ENCODE measurements around the gene ZNF574.
A peak's percentile ranks its signal among the peaks of the same experiment; 100 is the strongest.

The ZNF574 gene

DNA sequence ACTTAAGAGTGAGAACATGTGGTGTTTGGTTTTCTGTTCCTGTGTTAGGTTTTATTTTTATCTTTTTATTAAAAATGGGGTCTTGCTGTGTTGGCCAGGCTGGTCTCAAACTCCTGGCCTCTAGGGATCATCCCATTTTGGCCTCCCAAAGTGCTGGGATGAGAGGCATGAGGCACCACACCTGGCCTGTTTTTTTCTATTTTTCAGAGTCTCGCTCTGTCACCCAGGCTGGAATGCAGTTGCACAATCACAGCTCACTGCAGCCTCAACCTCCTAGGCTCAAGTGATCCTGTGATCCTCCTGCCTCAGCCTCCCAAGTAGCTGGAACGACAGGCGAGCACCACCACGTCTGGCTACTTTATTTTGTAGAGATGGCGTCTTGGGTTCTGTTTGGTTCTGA lies 7.6 kb downstream of the ZNF574 start:
- H3K9me3 Mint-ChIP-seq, result no peaks in the 10 kb centered on the region
- H3K36me3 Mint-ChIP-seq (ENCODE audit: low read depth), result peaks cover 31% of the 10 kb centered on the region
- H3K4me1 Mint-ChIP-seq (ENCODE audit: low read depth), result peaks cover 21% of the 10 kb centered on the region
- H3K4me3 Mint-ChIP-seq, result no peak overlapping the region
- no peaks in the 10 kb centered on the region for H3K27me3 Mint-ChIP-seq
- no peak overlapping the region for H3K27ac Mint-ChIP-seq

DNA sequence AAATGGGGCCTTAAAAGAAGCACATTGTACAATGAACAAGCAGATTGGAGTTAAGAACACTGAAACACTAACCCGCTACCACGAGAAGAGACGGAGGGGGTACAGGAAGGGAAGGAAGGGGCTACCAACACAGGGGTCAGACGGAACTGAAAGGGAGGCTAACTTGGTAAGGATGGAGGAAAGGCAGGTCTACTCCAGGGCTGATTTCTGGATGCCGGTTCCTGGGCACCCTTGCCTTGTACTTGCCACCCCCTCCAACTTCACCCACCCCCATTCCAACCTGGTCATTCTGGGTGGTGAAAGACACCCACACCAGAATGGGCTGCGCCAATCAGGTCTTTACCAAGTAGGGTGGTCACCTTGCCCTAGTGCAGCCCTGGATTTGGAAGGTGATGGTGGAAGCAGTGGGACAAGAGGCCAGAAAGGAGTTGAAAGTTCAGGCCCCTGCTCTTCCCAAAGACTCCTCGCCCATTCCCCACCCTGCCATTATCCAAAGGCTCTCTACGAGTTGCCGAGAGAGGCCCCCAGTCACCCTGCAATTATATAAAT lies 10.3 kb downstream of the ZNF574 start:
- H3K36me3 Mint-ChIP-seq (ENCODE audit: low read depth), result peaks cover 24% of the 10 kb centered on the region
- peaks cover 41% of the 10 kb centered on the region for H3K4me1 Mint-ChIP-seq (ENCODE audit: low read depth)
- no peak overlapping the region for H3K4me3 Mint-ChIP-seq
- no peaks in the 10 kb centered on the region for H3K9me3 Mint-ChIP-seq
- H3K27me3 Mint-ChIP-seq, result no peaks in the 10 kb centered on the region
- peak overlapping the region; percentile 6 for H3K27ac Mint-ChIP-seq

- Mint-ChIP-seq H3K4me1 (ENCODE audit: low read depth) (peaks cover 34% of the 10 kb centered on the region), H3K9me3 (no peaks in the 10 kb centered on the region), H3K27ac (no peak overlapping the region), H3K27me3 (no peaks in the 10 kb centered on the region), H3K36me3 (ENCODE audit: low read depth) (peaks cover 17% of the 10 kb centered on the region), H3K4me3 (no peak overlapping the region)
Measured at GRCh38 chr19:42086770-42087550, 11.0 kb downstream of the ZNF574 start.

GRCh38 chr19:42088471-42089190 lies 12.7 kb downstream of the ZNF574 start:
- H3K27ac Mint-ChIP-seq, result peak overlapping the region; percentile 26

GRCh38 chr19:42089191-42089750 lies 13.3 kb downstream of the ZNF574 start:
- Mint-ChIP-seq H3K36me3 (ENCODE audit: low read depth) (peaks cover 18% of the 10 kb centered on the region), H3K4me3 (no peak overlapping the region), H3K27ac (no peak overlapping the region), H3K9me3 (no peaks in the 10 kb centered on the region), H3K4me1 (ENCODE audit: low read depth) (peaks cover 38% of the 10 kb centered on the region), H3K27me3 (no peaks in the 10 kb centered on the region)

More at GRCh38 chr19:42088471-42089190, 12.7 kb downstream of the ZNF574 start:
- Mint-ChIP-seq H3K4me3 (no peak overlapping the region), H3K36me3 (ENCODE audit: low read depth) (peaks cover 19% of the 10 kb centered on the region), H3K9me3 (no peaks in the 10 kb centered on the region), H3K4me1 (ENCODE audit: low read depth) (peaks cover 38% of the 10 kb centered on the region), H3K27me3 (no peaks in the 10 kb centered on the region)

DNA sequence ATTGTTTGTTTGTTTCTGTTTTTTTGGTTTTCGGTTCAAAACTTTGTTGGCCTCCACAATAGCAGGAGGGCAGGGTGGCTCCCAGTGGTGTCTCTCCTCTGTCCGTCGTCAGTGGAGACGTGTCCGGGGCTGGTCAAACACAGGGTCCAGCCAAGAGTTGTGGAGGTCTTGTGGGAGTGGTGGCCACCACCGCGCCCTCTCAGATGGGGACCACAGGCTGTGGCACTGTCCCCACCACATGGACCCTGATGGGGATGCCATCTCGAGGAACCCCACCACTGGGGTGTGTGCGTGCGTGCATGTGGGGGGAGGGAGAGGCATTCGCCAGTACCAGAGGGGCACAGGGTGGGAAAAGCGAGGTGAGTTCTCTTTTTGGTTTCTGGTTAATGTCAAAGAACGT lies 13.8 kb downstream of the ZNF574 start:
- Mint-ChIP-seq H3K27ac (no peak overlapping the region), H3K4me3 (no peak overlapping the region), H3K9me3 (no peaks in the 10 kb centered on the region), H3K36me3 (ENCODE audit: low read depth) (peaks cover 23% of the 10 kb centered on the region), H3K27me3 (no peaks in the 10 kb centered on the region), H3K4me1 (ENCODE audit: low read depth) (peaks cover 38% of the 10 kb centered on the region)

DNA sequence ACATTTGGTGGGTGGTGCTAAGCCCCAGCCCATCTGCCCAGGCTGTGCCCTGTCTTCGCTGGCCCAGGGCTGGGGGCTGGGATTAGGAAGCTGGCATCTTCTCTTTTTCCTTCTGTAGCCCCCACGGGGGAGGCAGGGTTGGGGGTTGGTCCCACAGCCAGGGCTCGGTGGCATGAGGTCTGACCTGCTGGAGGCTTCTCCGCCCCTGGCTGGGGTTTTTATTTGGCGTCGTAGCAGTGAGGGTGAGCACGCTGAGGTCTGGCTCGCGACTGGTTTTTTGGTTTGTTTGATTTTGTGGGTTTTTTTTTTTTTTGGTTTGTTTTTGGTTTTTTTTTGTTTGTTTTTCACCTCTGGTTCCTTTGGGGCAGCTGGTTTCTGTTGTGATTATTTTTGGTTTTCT lies 14.7 kb downstream of the ZNF574 start:
- H3K4me1 Mint-ChIP-seq (ENCODE audit: low read depth), result peaks cover 38% of the 10 kb centered on the region

DNA sequence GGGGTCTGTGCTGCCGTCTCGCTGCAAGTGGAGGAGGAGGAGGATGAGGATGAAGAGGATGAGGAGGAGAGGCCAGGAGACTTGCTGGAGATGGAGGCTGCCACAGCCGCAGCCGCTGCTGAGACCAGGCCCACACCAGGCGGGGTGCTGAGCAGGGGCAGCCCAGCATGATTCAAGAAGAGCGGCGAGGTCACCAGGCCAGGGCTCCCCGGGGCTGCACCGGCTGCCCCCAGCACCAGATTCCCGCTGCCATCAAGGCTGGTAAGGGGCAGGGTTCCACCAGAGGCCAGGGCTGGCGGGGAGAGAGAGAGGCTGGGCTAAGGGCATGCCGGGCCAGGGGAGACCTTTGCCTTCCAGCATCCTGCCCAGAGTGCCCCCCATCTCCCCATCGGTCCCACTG lies 15.3 kb downstream of the ZNF574 start:
- no peaks in the 10 kb centered on the region for H3K9me3 Mint-ChIP-seq
- peaks cover 38% of the 10 kb centered on the region for H3K4me1 Mint-ChIP-seq (ENCODE audit: low read depth)
- no peak overlapping the region for H3K4me3 Mint-ChIP-seq
- peaks cover 34% of the 10 kb centered on the region for H3K36me3 Mint-ChIP-seq (ENCODE audit: low read depth)
- no peak overlapping the region for H3K27ac Mint-ChIP-seq
- H3K27me3 Mint-ChIP-seq, result no peaks in the 10 kb centered on the region

More for the DNA sequence above, 14.7 kb downstream of the ZNF574 start:
- no peak overlapping the region for H3K4me3 Mint-ChIP-seq
- peak overlapping the region; percentile 71 for H3K27ac Mint-ChIP-seq
- no peaks in the 10 kb centered on the region for H3K27me3 Mint-ChIP-seq
- peaks cover 32% of the 10 kb centered on the region for H3K36me3 Mint-ChIP-seq (ENCODE audit: low read depth)
- no peaks in the 10 kb centered on the region for H3K9me3 Mint-ChIP-seq

DNA sequence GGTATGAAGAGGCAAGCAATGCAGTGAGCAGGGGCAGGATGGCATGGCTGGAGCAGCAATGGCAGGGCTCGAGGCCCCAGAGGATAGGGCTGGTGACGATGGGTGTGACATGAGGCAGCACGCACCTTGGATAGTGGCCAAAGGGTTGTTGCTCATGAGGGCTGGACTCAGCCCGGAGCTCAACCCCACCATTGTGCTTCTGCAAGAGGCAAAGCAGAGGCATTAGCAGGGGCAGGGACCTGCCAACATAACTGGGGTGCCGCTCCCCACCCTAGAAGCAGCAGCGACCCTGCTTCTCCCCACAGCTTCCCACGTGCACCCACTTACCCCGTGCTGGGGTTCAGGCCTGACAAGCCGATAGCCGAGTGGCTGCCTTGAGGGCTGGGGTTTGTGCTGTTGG lies 15.8 kb downstream of the ZNF574 start:
- H3K27me3 Mint-ChIP-seq, result no peaks in the 10 kb centered on the region
- no peak overlapping the region for H3K27ac Mint-ChIP-seq
- no peak overlapping the region for H3K4me3 Mint-ChIP-seq
- peaks cover 38% of the 10 kb centered on the region for H3K4me1 Mint-ChIP-seq (ENCODE audit: low read depth)
- H3K9me3 Mint-ChIP-seq, result no peaks in the 10 kb centered on the region
- H3K36me3 Mint-ChIP-seq (ENCODE audit: low read depth), result peaks cover 39% of the 10 kb centered on the region

DNA sequence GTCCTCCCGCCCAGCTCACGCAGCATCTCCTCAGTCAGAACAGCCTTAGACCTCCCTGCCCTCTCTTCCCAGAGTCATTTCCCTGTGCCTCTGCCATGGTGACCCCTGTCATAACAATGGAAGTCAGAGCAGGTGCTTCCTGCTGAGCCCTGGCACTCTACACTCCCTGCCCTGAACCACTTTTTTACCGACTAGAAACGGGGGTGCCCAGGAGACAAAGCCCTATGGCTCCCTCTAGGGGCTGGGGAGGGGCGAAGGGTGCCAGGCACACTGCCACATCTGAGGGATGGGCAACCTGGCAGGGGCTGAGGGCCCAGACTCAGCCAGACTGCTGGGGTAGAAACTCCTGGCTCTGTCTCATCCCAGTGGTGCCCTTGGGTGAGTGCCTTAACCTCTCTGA lies 16.4 kb downstream of the ZNF574 start:
- Mint-ChIP-seq H3K4me1 (ENCODE audit: low read depth) (peaks cover 38% of the 10 kb centered on the region), H3K9me3 (no peaks in the 10 kb centered on the region), H3K27me3 (no peaks in the 10 kb centered on the region), H3K36me3 (ENCODE audit: low read depth) (peaks cover 43% of the 10 kb centered on the region), H3K27ac (no peak overlapping the region), H3K4me3 (no peak overlapping the region)

DNA sequence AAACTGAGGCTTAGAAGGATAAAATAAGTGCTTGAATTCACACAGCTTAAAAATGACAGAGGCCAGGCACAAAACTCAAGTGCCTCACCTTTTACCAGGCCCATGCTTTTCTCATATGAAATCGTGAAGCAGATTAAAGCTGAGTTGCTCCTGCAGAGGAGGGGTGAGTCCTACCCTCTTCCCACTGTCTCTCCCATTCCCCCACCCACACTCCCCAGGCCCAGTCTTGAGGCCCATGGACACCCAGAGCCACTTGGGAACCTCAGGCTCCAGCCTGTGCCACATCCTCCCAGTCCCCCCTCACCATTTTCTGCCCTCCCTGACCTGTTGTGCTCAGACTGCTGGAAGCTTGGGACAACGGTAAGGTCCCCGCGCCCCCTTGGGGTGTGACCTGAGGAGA lies 17.5 kb downstream of the ZNF574 start:
- Mint-ChIP-seq H3K4me3 (no peak overlapping the region), H3K27me3 (no peaks in the 10 kb centered on the region), H3K36me3 (ENCODE audit: low read depth) (peaks cover 46% of the 10 kb centered on the region), H3K4me1 (ENCODE audit: low read depth) (peaks cover 31% of the 10 kb centered on the region), H3K9me3 (no peaks in the 10 kb centered on the region), H3K27ac (no peak overlapping the region)

GRCh38 chr19:42093926-42094325 lies 18.0 kb downstream of the ZNF574 start:
- H3K4me3 Mint-ChIP-seq, result no peak overlapping the region
- no peaks in the 10 kb centered on the region for H3K9me3 Mint-ChIP-seq
- no peaks in the 10 kb centered on the region for H3K27me3 Mint-ChIP-seq
- H3K4me1 Mint-ChIP-seq (ENCODE audit: low read depth), result peaks cover 27% of the 10 kb centered on the region
- no peak overlapping the region for H3K27ac Mint-ChIP-seq
- peaks cover 50% of the 10 kb centered on the region for H3K36me3 Mint-ChIP-seq (ENCODE audit: low read depth)

DNA sequence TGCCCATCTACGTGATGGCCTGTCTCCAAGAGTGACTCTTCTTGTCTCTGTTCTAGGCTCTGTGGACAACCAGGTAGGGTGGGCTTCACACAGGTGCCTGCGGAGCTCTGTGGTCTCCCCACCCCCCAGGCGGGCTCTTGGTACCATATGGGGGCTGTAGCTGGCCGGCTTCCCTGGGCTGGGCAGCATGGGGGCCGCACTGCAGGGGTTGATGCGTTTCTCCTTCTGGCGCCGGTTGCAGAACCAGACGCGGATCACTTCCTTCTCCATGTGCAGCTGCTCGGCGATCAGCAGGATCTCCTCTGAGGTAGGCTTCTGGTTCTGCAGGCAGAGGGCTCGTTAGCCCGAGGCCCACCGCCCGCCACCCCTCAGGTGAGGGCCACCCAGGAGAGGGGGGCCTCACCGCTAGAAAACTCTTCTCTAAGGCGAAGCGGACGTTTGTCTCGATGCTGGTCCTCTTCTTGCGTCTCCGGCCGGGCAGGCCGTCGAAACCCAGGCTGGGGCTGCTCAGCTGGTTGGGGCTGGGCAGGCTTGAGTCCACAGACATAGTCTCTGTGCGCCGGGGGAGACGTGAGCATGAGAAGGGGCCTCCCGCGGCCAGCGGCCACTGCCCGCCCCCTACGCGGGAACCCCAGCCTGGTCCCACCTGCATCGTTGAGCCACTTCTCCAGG lies 19.3 kb downstream of the ZNF574 start:
- H3K4me3 Mint-ChIP-seq, result no peak overlapping the region
- no peak overlapping the region for H3K27ac Mint-ChIP-seq
- H3K27me3 Mint-ChIP-seq, result no peaks in the 10 kb centered on the region

DNA sequence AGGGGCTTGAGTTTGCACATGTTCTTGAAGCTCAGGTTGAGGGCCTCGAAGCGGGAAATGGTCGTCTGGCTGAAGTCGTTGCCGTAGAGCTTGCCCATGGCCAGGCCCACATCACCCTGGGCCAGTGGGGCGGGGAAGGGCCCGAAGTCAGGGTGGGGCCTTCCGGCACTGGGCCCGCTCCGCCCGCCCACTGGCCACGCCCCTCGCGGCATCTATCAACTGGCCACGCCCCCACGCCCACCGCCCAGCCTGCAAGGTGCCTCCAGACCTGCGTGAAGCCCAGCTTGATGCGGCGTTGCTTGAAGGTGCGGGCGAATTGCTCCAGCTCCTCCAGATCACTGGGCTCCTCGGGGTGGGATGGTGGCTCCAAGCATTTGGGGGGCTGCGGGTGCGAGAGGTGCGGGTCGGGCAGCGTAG lies 19.9 kb downstream of the ZNF574 start:
- Mint-ChIP-seq H3K9me3 (no peaks in the 10 kb centered on the region), H3K27ac (no peak overlapping the region), H3K36me3 (ENCODE audit: low read depth) (peaks cover 51% of the 10 kb centered on the region), H3K4me1 (ENCODE audit: low read depth) (peaks cover 9% of the 10 kb centered on the region), H3K27me3 (no peaks in the 10 kb centered on the region), H3K4me3 (no peak overlapping the region)

More for the DNA sequence above, 19.3 kb downstream of the ZNF574 start:
- peaks cover 13% of the 10 kb centered on the region for H3K4me1 Mint-ChIP-seq (ENCODE audit: low read depth)
- peaks cover 55% of the 10 kb centered on the region for H3K36me3 Mint-ChIP-seq (ENCODE audit: low read depth)
- H3K9me3 Mint-ChIP-seq, result no peaks in the 10 kb centered on the region

All from stimulated activated naive CD8-positive, alpha-beta T cell treated with anti-CD3 and anti-CD28 coated beads, Interleukin-15, Interleukin-2, amounts not matched to agents 100 ng/mL and 50 ng/mL, for 24 hours (primary cell).